ENCODE results near the gene KRT86. TPM values are rescaled to one million over a fixed set of nuclear protein-coding genes. Genes with fewer than 3 reads are reported as not detected.

KRT86 gene
- total and polyA plus RNA-seq, 2 of the 13 experiments (the other 11 are each of a cell fraction or from before 2014, with no cell fraction given), result not detected

DNA sequence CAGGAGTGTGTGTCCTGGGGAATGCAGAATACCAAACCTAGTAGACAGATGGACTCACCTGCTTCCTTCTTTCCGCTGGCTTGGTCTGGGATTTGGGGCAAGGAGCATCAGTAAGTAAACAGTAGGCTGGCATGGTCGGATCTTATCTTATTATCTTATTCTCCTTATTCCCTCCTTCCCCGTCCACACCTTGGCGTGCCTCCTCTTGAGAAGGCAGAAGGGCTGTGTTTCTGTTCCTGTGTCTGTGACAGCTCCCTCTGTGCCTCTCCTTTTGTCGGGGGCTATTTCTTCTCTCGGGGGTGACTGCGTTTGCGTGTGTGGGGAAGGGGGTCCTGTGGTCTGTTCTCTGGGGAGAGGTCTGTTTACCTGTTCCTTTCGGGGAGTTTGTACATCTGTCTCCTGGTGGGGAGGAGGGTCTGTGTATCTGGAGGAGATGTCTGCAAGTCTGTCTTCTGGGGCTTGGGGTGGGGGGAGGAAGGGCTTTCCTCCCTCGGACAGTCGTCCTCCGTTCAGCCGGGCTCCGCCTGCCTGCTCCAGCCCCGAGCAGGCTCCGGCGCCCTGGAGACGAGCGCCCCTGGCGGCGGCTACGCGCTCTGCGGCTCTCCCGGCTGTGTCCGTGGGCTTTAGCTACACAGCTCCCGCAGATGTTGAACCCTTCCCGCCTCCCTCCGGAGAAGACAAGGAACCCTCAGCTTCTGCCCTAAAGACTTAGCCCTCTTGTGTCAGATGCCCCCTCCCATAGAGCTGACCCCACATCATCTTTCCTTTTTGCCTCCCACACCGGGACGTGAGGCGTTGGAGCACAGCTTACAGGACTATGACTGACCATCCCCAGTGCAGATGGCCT lies 4.4 kb downstream of the KRT86 start (continued):
- TF ChIP-seq FOXA1 (IDR thresholded peaks at IDR 0.05) (no peak), FOXA1 (CRISPR knock-in tag; IDR thresholded peaks at IDR 0.05) (no peak), JUND (CRISPR knock-in tag; IDR thresholded peaks at IDR 0.05) (0 out of 2 replicates have a peak, but pooled peaks have one; percentile 4), FOXO1 (CRISPR knock-in tag; IDR thresholded peaks at IDR 0.05) (no peak), YY1 (IDR thresholded peaks at IDR 0.05; ENCODE audit: insufficient read depth, insufficient replicate concordance, low read depth, low read length) (peak; percentile 32), ZNF296 (CRISPR knock-in tag; conservative IDR thresholded peaks at IDR 0.05) (no peak), ZNF550 (CRISPR knock-in tag; IDR thresholded peaks at IDR 0.05; ENCODE audit: borderline replicate concordance) (no peak), PHF20 (CRISPR knock-in tag; IDR thresholded peaks at IDR 0.05) (no peak), ZNF572 (CRISPR knock-in tag; IDR thresholded peaks at IDR 0.05) (no peak), IRF2 (CRISPR knock-in tag; IDR thresholded peaks at IDR 0.05) (no peak), KDM2A (CRISPR knock-in tag; IDR thresholded peaks at IDR 0.05; ENCODE audit: borderline replicate concordance, low read depth) (peak; percentile 57; the same call in 1 of the 2 replicates), ZNF567 (CRISPR knock-in tag; IDR thresholded peaks at IDR 0.05; ENCODE audit: borderline replicate concordance) (no peak), PAWR (CRISPR knock-in tag; IDR thresholded peaks at IDR 0.05; ENCODE audit: borderline replicate concordance) (no peak), NR2F2 (IDR thresholded peaks at IDR 0.05; ENCODE audit: borderline replicate concordance, low read depth) (no peak), RAD21 (CRISPR knock-in tag; IDR thresholded peaks at IDR 0.05) (peak; percentile 43; the same call in 1 of the 2 replicates), ZNF768 (CRISPR knock-in tag; IDR thresholded peaks at IDR 0.05) (0 out of 2 replicates have a peak, but pooled peaks have one; percentile 33), GABPB1 (CRISPR knock-in tag; IDR thresholded peaks at IDR 0.05) (peak; percentile 53; the same call in 1 of the 2 replicates), HMG20A (CRISPR knock-in tag; IDR thresholded peaks at IDR 0.05; ENCODE audit: borderline replicate concordance) (no peak)
- TF ChIP-seq, protein P1, sequence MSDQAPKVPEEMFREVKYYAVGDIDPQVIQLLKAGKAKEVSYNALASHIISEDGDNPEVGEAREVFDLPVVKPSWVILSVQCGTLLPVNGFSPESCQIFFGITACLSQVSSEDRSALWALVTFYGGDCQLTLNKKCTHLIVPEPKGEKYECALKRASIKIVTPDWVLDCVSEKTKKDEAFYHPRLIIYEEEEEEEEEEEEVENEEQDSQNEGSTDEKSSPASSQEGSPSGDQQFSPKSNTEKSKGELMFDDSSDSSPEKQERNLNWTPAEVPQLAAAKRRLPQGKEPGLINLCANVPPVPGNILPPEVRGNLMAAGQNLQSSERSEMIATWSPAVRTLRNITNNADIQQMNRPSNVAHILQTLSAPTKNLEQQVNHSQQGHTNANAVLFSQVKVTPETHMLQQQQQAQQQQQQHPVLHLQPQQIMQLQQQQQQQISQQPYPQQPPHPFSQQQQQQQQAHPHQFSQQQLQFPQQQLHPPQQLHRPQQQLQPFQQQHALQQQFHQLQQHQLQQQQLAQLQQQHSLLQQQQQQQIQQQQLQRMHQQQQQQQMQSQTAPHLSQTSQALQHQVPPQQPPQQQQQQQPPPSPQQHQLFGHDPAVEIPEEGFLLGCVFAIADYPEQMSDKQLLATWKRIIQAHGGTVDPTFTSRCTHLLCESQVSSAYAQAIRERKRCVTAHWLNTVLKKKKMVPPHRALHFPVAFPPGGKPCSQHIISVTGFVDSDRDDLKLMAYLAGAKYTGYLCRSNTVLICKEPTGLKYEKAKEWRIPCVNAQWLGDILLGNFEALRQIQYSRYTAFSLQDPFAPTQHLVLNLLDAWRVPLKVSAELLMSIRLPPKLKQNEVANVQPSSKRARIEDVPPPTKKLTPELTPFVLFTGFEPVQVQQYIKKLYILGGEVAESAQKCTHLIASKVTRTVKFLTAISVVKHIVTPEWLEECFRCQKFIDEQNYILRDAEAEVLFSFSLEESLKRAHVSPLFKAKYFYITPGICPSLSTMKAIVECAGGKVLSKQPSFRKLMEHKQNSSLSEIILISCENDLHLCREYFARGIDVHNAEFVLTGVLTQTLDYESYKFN (CRISPR knock-in tag; conservative IDR thresholded peaks at IDR 0.05), result no peak
- TF ChIP-seq, protein P2, sequence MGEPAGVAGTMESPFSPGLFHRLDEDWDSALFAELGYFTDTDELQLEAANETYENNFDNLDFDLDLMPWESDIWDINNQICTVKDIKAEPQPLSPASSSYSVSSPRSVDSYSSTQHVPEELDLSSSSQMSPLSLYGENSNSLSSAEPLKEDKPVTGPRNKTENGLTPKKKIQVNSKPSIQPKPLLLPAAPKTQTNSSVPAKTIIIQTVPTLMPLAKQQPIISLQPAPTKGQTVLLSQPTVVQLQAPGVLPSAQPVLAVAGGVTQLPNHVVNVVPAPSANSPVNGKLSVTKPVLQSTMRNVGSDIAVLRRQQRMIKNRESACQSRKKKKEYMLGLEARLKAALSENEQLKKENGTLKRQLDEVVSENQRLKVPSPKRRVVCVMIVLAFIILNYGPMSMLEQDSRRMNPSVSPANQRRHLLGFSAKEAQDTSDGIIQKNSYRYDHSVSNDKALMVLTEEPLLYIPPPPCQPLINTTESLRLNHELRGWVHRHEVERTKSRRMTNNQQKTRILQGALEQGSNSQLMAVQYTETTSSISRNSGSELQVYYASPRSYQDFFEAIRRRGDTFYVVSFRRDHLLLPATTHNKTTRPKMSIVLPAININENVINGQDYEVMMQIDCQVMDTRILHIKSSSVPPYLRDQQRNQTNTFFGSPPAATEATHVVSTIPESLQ (CRISPR knock-in tag; conservative IDR thresholded peaks at IDR 0.05), result no peak
- TF ChIP-seq, protein P3, sequence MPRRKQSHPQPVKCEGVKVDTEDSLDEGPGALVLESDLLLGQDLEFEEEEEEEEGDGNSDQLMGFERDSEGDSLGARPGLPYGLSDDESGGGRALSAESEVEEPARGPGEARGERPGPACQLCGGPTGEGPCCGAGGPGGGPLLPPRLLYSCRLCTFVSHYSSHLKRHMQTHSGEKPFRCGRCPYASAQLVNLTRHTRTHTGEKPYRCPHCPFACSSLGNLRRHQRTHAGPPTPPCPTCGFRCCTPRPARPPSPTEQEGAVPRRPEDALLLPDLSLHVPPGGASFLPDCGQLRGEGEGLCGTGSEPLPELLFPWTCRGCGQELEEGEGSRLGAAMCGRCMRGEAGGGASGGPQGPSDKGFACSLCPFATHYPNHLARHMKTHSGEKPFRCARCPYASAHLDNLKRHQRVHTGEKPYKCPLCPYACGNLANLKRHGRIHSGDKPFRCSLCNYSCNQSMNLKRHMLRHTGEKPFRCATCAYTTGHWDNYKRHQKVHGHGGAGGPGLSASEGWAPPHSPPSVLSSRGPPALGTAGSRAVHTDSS (CRISPR knock-in tag; conservative IDR thresholded peaks at IDR 0.05), result no peak
- TF ChIP-seq, protein P4, sequence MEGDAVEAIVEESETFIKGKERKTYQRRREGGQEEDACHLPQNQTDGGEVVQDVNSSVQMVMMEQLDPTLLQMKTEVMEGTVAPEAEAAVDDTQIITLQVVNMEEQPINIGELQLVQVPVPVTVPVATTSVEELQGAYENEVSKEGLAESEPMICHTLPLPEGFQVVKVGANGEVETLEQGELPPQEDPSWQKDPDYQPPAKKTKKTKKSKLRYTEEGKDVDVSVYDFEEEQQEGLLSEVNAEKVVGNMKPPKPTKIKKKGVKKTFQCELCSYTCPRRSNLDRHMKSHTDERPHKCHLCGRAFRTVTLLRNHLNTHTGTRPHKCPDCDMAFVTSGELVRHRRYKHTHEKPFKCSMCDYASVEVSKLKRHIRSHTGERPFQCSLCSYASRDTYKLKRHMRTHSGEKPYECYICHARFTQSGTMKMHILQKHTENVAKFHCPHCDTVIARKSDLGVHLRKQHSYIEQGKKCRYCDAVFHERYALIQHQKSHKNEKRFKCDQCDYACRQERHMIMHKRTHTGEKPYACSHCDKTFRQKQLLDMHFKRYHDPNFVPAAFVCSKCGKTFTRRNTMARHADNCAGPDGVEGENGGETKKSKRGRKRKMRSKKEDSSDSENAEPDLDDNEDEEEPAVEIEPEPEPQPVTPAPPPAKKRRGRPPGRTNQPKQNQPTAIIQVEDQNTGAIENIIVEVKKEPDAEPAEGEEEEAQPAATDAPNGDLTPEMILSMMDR (CRISPR knock-in tag; IDR thresholded peaks at IDR 0.05), result peak; percentile 89

Measured in HepG2 (cell line).